GM18909 (cell line): ENCODE data around the gene STK32C.

Experiments
- ATAC-seq: cut with Tn5 transposase; IDR thresholded peaks from one replicate; pipeline ENCODE4 v1.9.1; 2021; ENCODE audit warnings: mild to moderate bottlenecking; ENCODE audit not compliant: unreplicated experiment, poor library complexity

Gene STK32C

DNA sequence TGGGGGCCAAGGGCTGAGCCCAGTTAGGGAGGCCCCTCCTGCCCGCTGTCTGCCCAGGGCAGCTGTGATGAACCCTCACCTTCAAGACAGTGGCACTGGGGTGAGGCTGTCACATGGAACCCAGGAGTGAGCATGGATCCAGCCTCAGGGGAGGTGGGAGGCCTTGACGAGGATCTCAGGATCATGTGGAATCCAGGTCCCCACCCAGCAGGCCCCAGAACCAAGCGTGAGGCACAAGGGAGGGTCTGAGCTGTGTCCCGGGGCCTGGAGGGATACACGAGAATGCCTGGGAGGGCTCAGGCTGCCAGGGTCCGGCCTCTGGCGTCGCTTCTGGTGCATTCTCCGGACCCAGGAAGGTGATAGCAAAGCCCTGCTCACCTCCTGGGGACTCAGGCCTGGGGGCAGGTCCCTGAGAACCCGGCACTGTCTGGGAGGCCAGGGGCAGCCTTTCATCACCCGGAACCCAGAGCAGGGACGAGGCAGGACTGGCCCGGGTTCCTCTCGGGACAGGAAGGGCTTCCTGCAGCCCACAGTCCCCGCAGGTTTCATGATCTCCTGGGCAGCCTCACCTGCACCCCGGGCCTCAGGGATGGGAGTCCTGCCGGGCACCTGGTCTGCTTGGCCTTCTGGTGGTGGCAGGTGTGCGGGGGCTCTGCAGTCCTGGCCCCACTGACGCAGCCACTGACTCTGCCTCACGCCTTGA is 103.5 kb downstream of the STK32C start:
- ATAC-seq, result no peak

- ATAC-seq, result no peak
These were observed 104.3 kb downstream of the STK32C start for GRCh38 chr10:132203256-132204077.

DNA sequence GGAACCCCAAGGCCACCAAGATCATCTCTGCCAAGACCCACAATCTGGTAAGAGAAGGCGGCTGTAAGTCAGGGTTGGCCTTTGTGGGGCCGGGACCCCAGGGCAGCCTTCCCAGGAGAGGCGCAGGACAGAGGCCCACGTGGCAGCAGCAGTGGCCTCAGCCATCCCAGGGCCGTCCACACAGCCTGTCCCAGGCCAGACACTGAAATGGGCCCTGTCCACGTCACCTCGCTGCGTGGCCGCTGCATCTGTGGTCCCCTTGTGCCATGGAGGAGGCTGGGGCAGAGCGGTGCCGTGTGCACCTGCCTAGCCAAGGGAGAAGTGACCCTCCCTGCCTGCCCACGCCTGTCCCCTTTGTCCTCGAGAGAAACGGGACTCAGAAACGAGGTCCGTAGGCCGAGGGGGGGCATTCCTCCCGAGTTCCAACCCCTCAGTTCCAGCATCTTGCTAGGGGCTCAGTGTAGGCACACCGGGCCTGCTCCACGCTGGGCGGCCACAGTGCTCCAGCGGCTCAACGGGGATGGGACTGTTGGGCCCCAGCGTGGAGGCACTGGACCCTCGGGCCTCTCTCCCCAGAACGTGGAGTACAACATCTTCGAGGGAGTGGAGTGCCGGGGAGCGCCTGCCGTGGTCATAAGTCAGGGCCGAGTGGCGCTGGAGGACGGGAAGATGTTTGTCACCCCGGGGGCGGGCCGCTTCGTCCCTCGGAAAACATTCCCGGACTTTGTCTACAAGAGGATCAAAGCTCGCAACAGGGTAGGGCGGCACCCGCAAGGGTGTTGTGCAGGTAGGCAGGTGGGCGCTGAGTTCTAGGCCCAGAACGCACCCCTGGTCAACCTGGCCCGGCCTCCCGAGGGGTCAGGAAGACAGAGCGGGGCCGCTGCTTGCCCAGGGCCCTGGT is 105.4 kb downstream of the STK32C start:
- no peak for ATAC-seq

DNA sequence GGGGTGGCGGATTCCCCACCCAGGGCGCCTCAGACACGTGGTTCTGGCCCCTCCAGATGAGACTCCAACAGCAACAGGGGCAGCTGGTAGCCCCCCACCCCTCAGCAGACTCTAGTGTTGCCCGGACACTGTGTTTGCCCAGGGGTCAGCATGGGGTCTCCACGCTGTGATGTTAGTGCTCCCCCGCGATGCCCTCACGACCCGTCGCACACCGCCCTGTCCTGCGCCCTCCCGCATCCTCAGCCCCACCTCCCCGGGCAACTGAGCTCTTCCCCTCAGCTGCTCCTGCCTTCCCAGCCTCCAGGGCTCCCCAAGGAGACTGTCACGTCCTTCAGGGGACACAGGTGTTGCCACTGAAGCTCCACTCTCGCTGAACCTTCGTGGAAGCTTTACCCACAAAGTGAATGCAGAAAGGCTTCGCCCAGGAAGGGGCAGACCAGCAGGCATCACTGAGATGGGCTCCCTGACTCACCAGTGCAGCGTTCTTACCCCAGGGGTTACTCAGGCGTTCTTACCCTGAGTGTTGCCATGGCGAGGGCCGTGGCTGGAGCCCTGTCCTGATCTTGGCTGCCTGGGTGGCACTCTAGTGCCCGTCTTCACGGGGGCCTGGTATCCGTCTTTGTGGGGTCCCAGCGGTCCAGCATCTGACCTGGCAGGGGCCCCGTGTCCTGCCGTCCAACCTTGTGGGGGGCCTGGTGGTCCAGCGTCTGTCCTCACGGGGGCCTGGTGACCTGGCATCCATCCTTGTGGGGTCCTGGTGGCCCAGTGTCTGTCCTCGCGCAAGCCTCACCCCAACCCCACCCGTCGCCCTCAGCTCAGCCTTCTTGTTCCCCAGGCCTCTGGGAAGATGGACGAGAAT is 106.4 kb downstream of the STK32C start:
- no peak for ATAC-seq

GRCh38 chr10:132200344-132201110 is 107.2 kb downstream of the STK32C start:
- no peak for ATAC-seq

DNA sequence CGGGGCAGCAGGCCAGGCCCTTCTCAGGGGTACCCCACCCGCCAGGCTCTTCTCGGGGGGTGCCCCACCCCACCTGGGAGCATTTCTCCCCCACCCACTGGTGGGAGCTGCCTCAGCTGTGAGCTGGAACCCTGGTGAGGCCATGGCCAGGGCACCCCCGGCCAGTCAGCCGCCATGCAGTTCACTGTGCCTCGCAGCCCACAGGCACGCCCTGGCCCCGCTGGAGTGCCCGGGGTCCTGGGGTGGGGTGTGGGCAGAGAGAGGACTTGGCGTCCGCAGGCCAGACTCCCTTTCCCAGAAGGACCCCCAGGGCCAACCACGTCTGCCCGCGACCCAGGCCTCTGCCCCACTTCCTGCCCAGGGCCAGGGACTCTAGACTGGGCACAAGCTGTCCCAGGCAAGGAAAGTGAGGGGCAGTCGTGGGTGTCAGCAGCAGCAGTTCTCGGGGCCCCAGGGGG is 107.9 kb downstream of the STK32C start:
- ATAC-seq, result no peak

- ATAC-seq, result no peak
These were observed 108.4 kb downstream of the STK32C start for GRCh38 chr10:132199268-132199853.

- ATAC-seq, result no peak
These were observed 109.2 kb downstream of the STK32C start for GRCh38 chr10:132198381-132199181.

DNA sequence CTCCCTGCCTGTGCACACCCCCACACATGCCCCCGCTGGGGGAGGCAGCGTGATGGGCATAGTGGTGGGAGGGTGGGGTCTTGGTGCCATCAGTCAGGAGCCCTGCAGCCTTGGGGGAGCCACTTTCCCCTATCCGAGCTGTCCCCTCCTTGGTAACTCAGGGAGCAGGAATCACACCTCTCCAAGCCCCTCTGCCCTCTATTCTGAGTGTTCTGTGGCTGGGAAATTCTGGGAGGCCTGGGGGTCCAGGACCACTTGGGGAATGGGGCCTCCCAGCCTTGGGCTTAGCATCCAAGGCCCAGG is 109.7 kb downstream of the STK32C start:
- ATAC-seq, result no peak

GRCh38 chr10:132197271-132198067 is 110.3 kb downstream of the STK32C start:
- no peak for ATAC-seq

- ATAC-seq, result no peak
These were observed 111.3 kb downstream of the STK32C start for GRCh38 chr10:132196178-132197113.

DNA sequence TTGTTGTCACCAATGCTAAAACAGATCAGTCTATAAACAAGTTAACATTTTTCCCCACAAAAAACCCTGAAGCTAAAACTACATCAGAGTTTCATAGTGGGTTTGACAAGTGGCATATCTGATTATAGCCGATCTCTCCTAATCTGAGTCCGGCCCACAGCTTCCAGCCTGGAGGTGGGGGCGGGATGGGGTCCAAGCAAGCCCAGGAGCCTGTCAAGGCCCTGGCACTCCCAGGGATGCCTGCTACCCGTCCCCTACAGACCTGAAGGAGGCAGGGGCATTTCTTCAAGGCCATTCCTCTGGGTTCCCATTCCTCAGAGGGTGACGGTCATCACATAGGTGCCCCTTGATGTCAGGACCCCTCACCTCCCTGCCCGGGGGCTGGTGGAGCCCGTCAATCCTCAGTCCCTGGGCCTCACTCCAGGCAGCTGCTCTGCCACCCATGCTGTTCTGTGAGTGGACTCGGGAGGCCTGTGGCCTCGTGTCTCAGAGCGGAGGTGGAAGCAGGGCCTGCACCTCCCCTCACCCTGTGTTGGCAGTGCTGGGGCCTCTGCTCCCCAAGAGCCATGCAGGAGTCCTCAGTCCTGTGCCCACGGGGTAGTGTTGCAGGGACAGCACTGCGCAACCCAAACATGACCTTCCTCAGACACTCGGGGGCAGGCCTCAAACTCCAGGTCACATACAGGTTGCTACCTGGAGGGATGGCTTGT is 112.2 kb downstream of the STK32C start:
- ATAC-seq, result no peak

DNA sequence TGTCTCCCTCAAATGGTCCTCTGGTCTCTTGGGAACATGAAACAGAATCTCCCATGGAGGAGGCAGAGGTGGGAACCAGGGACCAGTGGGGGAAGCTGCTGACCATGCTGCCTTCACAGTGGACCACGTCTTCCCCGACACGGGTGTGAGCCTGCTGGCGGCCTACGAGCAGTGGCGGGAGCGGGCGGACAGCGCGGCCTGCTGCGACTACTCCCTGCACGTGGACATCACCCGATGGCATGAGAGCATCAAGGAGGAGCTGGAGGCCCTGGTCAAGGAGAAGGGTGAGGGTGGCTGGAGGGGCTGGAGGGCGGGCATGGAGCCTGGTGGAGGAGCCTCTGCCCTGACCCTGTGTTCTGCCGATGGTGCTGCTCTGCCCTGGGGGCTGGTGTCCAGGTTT is 113.0 kb downstream of the STK32C start:
- no peak for ATAC-seq

DNA sequence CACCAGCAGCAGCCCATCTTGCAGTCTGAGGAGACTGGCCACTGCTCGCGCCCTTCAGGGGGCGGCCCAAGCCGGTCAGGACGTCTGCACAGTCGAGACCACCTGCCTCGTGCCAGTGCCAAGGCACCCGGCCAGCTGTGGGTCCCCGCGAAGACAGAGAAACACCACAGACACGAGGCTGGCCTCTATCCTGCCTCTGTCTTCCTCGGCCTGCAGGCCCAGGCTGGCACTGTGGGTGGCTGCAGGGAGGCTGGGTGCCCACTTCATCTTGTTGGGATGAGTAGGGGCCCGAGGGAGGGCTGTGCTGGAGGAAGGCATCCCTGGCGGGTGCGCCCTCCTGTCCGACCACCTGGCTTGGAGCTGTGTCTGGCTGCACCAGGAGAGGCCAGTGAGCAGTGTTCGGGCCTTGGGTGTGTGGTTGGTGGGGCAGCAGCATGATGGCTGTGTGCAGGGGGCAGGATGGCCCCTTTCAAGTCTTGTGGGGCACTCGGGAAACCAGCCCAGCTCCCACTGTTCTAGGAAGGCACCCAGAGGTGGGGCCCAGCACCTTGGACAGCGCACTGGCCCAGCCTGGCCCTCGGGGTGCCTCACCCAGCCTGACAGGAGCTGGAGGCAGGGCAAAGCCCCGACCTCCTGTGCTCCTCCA is 113.7 kb downstream of the STK32C start:
- ATAC-seq, result no peak

GRCh38 chr10:132192991-132193665 is 114.6 kb downstream of the STK32C start:
- no peak for ATAC-seq
